Adrenal gland (tissue), 5 donors: ENCODE results near the gene MARK3.

ENCODE experiments used
- CTCF ChIP-seq, 6 experiments: fragments of 450-650 bp in 4 of 6; fragments of 200-600 bp in 2 of 6; sonication (generic) in 1 of 6; IDR thresholded peaks; 1 replicate in 5 of 6; 2 replicates in 1 of 6; pipeline versions ENCODE4 v1.5.1 to v1.8.0; 2016 to 2021; ENCODE audit warnings: antibody characterized with exemption in 6 of 6, mild to moderate bottlenecking in 2 of 6, moderate library complexity in 1 of 6
- POLR2A ChIP-seq, 2 donors: fragments of 450-650 bp; IDR thresholded peaks; one replicate each; pipeline ENCODE4 v1.6.1; 2017; ENCODE audit warnings: antibody characterized with exemption in 2 of 2, mild to moderate bottlenecking in 2 of 2, moderate library complexity in 1 of 2
- donor health status: DM: no; HTN: no; CAD: no.

GRCh38 chr14:103400537-103400936 is 15.3 kb downstream of the MARK3 start:
- TF ChIP-seq CTCF (IDR thresholded peaks at IDR 0.05) (no peak), POLR2A (IDR thresholded peaks at IDR 0.05) (no peak)
